ENCODE measurements around the gene HM13. TPM values are rescaled to one million over a fixed set of nuclear protein-coding genes. Genes with fewer than 3 reads are reported as not detected.

HM13 gene
- total and polyA plus RNA-seq, 2 of the 13 experiments (the other 11 are each of a cell fraction or from before 2014, with no cell fraction given) = 118 to 243 TPM

- FAIRE-seq (no peak), DNase-seq (ENCODE audit: low spot score) (no peak), ATAC-seq (no peak)
- CTCF ChIA-PET (ENCODE audit: low intra/inter-chr PET ratio, low total read pairs) = interaction anchor here (0.9 kb wide), 1 partner anchor 34 kb away, joined by 3 read pairs; no protein-coding TSS in a partner anchor
- Histone ChIP-seq H3K27me3 (ENCODE audit: control insufficient read depth in 1 of 2, insufficient read depth in 2 of 2, low read length in 2 of 2) (no peaks in the 10 kb centered on the region; a peak in 1 of 5 replicates), H4K20me1 (ENCODE audit: insufficient read depth, low read length) (no peaks in the 10 kb centered on the region), H3K9me3 (ENCODE audit: low read length) (no peaks in the 10 kb centered on the region), H3K4me2 (ENCODE audit: low read depth, low read length) (no peak overlapping the region), H3K79me2 (ENCODE audit: insufficient read depth, low read length) (peaks cover 4% of the 10 kb centered on the region), H2AFZ (ENCODE audit: low read length) (no peak overlapping the region), H3K4me3 (replicated peaks in 1 of 3; ENCODE audit: insufficient read depth in 1 of 3, low read depth in 2 of 3, low read length in 3 of 3) (no peak overlapping the region), H3K9ac (ENCODE audit: insufficient read depth, low read depth, low read length) (no peak overlapping the region), H3K4me1 (ENCODE audit: insufficient read depth, low read length) (peaks cover 36% of the 10 kb centered on the region), H3K36me3 (replicated peaks in 1 of 2; ENCODE audit: control insufficient read depth in 1 of 2, insufficient read depth in 2 of 2, low read length in 2 of 2) (no peaks in the 10 kb centered on the region), H3K27ac (ENCODE audit: extremely low read length, insufficient read depth, low read length) (no peak overlapping the region)
- POLR2A ChIA-PET = interaction anchor here (0.8 to 16.4 kb wide), 11 partner anchors 9 to 145 kb away, joined by 3 to 1427 read pairs (median 5); partner anchors contain the start of gene ID1
- TF ChIP-seq ZNF761 (CRISPR knock-in tag; conservative IDR thresholded peaks at IDR 0.05) = no peak
- peak; percentile 24; the same call in 1 of the 2 replicates for TF ChIP-seq CTCF (CRISPR knock-in tag; IDR thresholded peaks at IDR 0.05)
- no peak for TF ChIP-seq RELA (CRISPR knock-in tag; IDR thresholded peaks at IDR 0.05)
- TF ChIP-seq, protein P1, sequence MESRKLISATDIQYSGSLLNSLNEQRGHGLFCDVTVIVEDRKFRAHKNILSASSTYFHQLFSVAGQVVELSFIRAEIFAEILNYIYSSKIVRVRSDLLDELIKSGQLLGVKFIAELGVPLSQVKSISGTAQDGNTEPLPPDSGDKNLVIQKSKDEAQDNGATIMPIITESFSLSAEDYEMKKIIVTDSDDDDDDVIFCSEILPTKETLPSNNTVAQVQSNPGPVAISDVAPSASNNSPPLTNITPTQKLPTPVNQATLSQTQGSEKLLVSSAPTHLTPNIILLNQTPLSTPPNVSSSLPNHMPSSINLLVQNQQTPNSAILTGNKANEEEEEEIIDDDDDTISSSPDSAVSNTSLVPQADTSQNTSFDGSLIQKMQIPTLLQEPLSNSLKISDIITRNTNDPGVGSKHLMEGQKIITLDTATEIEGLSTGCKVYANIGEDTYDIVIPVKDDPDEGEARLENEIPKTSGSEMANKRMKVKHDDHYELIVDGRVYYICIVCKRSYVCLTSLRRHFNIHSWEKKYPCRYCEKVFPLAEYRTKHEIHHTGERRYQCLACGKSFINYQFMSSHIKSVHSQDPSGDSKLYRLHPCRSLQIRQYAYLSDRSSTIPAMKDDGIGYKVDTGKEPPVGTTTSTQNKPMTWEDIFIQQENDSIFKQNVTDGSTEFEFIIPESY (CRISPR knock-in tag; IDR thresholded peaks at IDR 0.05) = 0 out of 2 replicates have a peak, but pooled peaks have one; percentile 11
- no peak for TF ChIP-seq NONO (IDR thresholded peaks at IDR 0.05)
- no peak for TF ChIP-seq NONO (CRISPR knock-in tag; conservative IDR thresholded peaks at IDR 0.05)
- BruUV-seq (replicated peaks) = no TSS peak
- in situ Hi-C loops (cut with HindIII; ENCODE audit: extremely low pct_ligation_motif_present, low pct_unique_long_range_greater_than_20kb) = no loop called here
- intact Hi-C loops (cut with micrococcal nuclease; ENCODE audit: unreplicated experiment) = no loop called here
- 95% methylated on average over 40 of the region's 43 CpGs for WGBS (ENCODE audit: low lambda C conversion rate)
Measured at GRCh38 chr20:31578448-31579138, 64.4 kb downstream of the HM13 start.

Measured in HepG2 (cell line).